ENCODE results near the gene CHN2.

- TF ChIP-seq CTCF (IDR thresholded peaks at IDR 0.05 in 8 of 11, conservative IDR thresholded peaks at IDR 0.05 in 3 of 11) (no peak), POLR2AphosphoS5 (IDR thresholded peaks at IDR 0.05) (no peak), POLR2A (IDR thresholded peaks at IDR 0.05) (no peak)
Observed at GRCh38 chr7:29401769-29402168, 207.2 kb downstream of the CHN2 start.

Data from spleen (tissue), 7 donors.